ENCODE results near the gene CLEC7A. TPM values are rescaled to one million over a fixed set of nuclear protein-coding genes. Genes with fewer than 3 reads are reported as not detected.

CLEC7A gene
- total and polyA plus RNA-seq, 2 experiments from 2014 or later = 1.1 to 2.3 TPM

GRCh38 chr12:10175846-10176636, 46.0 kb upstream of the CLEC7A start:
- H4K20me1 ChIP-seq (ENCODE audit: insufficient read depth, poor library complexity, severe bottlenecking) = no peaks in the 10 kb centered on the region
- peak; percentile 63 for DNase-seq (ENCODE audit: low spot score)
- TF ChIP-seq EZH2phosphoT487 (IDR thresholded peaks at IDR 0.05; ENCODE audit: low read depth, severe bottlenecking, unreplicated experiment) = no peak
- TF ChIP-seq EZH2 (IDR thresholded peaks at IDR 0.05; ENCODE audit: borderline replicate concordance) = no peak
- no peak for TF ChIP-seq CTCF (IDR thresholded peaks at IDR 0.05; ENCODE audit: poor library complexity)
- no peak overlapping the region for H3K4me3 ChIP-seq
- H3K4me1 ChIP-seq (ENCODE audit: insufficient read depth) = no peaks in the 10 kb centered on the region
- H3K9me2 ChIP-seq (replicated peaks; ENCODE audit: insufficient read depth) = no peaks in the 10 kb centered on the region
- H2AFZ ChIP-seq = no peak overlapping the region
- no peaks in the 10 kb centered on the region for H3K27me3 ChIP-seq
- no peaks in the 10 kb centered on the region for H3K79me2 ChIP-seq
- H3K4me2 ChIP-seq = no peak overlapping the region
- H3K36me3 ChIP-seq (replicated peaks; ENCODE audit: insufficient read depth, low read depth) = no peaks in the 10 kb centered on the region
- H3K27ac ChIP-seq = peak overlapping the region; percentile 73
- H3K9me3 ChIP-seq (ENCODE audit: low read depth) = no peaks in the 10 kb centered on the region
- WGBS (ENCODE audit: low lambda C conversion rate, missing lambda C conversion rate) = 71% methylated on average over 5 of the region's 5 CpGs

GRCh38 chr12:10174986-10175614, 45.1 kb upstream of the CLEC7A start:
- no peaks in the 10 kb centered on the region for H4K20me1 ChIP-seq (ENCODE audit: insufficient read depth, poor library complexity, severe bottlenecking)
- TF ChIP-seq CTCF (IDR thresholded peaks at IDR 0.05; ENCODE audit: poor library complexity) = no peak
- no peak for TF ChIP-seq EZH2phosphoT487 (IDR thresholded peaks at IDR 0.05; ENCODE audit: low read depth, severe bottlenecking, unreplicated experiment)
- TF ChIP-seq EZH2 (IDR thresholded peaks at IDR 0.05; ENCODE audit: borderline replicate concordance) = no peak
- no peaks in the 10 kb centered on the region for H3K79me2 ChIP-seq
- no peaks in the 10 kb centered on the region for H3K27me3 ChIP-seq
- H3K9me2 ChIP-seq (replicated peaks; ENCODE audit: insufficient read depth) = no peaks in the 10 kb centered on the region
- H2AFZ ChIP-seq = no peak overlapping the region
- no peaks in the 10 kb centered on the region for H3K4me1 ChIP-seq (ENCODE audit: insufficient read depth)
- no peak overlapping the region for H3K4me2 ChIP-seq
- H3K27ac ChIP-seq = peak overlapping the region; percentile 73
- no peaks in the 10 kb centered on the region for H3K36me3 ChIP-seq (replicated peaks; ENCODE audit: insufficient read depth, low read depth)
- no peaks in the 10 kb centered on the region for H3K9me3 ChIP-seq (ENCODE audit: low read depth)
- WGBS (ENCODE audit: low lambda C conversion rate, missing lambda C conversion rate) = 77% methylated on average over 2 of the region's 2 CpGs
- H3K4me3 ChIP-seq = no peak overlapping the region
- no peak for DNase-seq (ENCODE audit: low spot score)

- Histone ChIP-seq H3K27ac (no peak within 1 kb of the TSS), H3K9me3 (ENCODE audit: low read depth) (no peaks in the 10 kb centered on the region), H3K36me3 (replicated peaks; ENCODE audit: insufficient read depth, low read depth) (no peaks in the 10 kb centered on the region), H3K4me3 (no peak within 1 kb of the TSS), H3K27me3 (no peaks in the 10 kb centered on the region), H2AFZ (no peak within 1 kb of the TSS), H3K79me2 (no peaks in the 10 kb centered on the region), H4K20me1 (ENCODE audit: insufficient read depth, poor library complexity, severe bottlenecking) (no peaks in the 10 kb centered on the region), H3K4me2 (no peak within 1 kb of the TSS), H3K4me1 (ENCODE audit: insufficient read depth) (peaks cover 5% of the 10 kb centered on the region), H3K9me2 (replicated peaks; ENCODE audit: insufficient read depth) (no peaks in the 10 kb centered on the region)
- no peak for DNase-seq (ENCODE audit: low spot score)
- 71% methylated on average over 7 of the region's 7 CpGs for WGBS (ENCODE audit: low lambda C conversion rate, missing lambda C conversion rate)
- TF ChIP-seq CTCF (IDR thresholded peaks at IDR 0.05; ENCODE audit: poor library complexity) (no peak), EZH2phosphoT487 (IDR thresholded peaks at IDR 0.05; ENCODE audit: low read depth, severe bottlenecking, unreplicated experiment) (no peak), EZH2 (IDR thresholded peaks at IDR 0.05; ENCODE audit: borderline replicate concordance) (no peak)
These were observed 42.2 kb upstream of the CLEC7A start, which contains the start of gene OLR1 for GRCh38 chr12:10171973-10172728. TSS of gene OLR1 (minus strand) at chr12:10172132. CDS start at chr12:10172077, 55 bp downstream.

Measured in hepatocyte (in vitro differentiated cells).